Large intestine (tissue), 3 donors: ENCODE results near the gene GRID1. TPM values are rescaled to one million over a fixed set of nuclear protein-coding genes. Genes with fewer than 3 reads are reported as not detected.

Source experiments
- DNase-seq, 2 donors: peaks; one replicate each; pipeline versions ENCODE4 v3.0.0 to v3.0.0-alpha.2; 2013
- H3K27ac ChIP-seq: one replicate; pipeline ENCODE4 v1.5.1; 2013; ENCODE audit warnings: low read length
- H3K27me3 ChIP-seq: 2 replicates; pipeline ENCODE4 v1.6.1; 2013; ENCODE audit warnings: low read length; ENCODE audit not compliant: control insufficient read depth, insufficient read depth
- H3K36me3 ChIP-seq: 2 replicates; pipeline ENCODE4 v1.6.1; 2013; ENCODE audit warnings: low read length; ENCODE audit not compliant: control insufficient read depth, insufficient read depth
- H3K4me1 ChIP-seq: one replicate; pipeline ENCODE4 v1.6.1; 2013; ENCODE audit warnings: low read length; ENCODE audit not compliant: control insufficient read depth, insufficient read depth
- H3K4me3 ChIP-seq: one replicate; pipeline ENCODE4 v1.5.1; 2013; ENCODE audit warnings: low read length
- H3K9me3 ChIP-seq: one replicate; pipeline ENCODE4 v1.6.1; 2013; ENCODE audit warnings: mild to moderate bottlenecking, low read depth, low read length, moderate library complexity; ENCODE audit not compliant: control insufficient read depth
- WGBS: methylation state at CpG from one replicate; pipeline ENCODE4 v1.1.5; 2013; ENCODE audit warnings: low lambda C conversion rate; ENCODE audit not compliant: insufficient coverage; 5-methylcytosine and 5-hydroxymethylcytosine counted together
- polyA plus RNA-seq: library from polyadenylated mRNA; unstranded; fragments of 120-200 nt; gene quantifications from one replicate; pipeline ENCODE4 v1.2.1, GENCODE V29; 2013

Gene GRID1
- polyA plus RNA-seq, 1 donor, result 1.7 TPM

DNA sequence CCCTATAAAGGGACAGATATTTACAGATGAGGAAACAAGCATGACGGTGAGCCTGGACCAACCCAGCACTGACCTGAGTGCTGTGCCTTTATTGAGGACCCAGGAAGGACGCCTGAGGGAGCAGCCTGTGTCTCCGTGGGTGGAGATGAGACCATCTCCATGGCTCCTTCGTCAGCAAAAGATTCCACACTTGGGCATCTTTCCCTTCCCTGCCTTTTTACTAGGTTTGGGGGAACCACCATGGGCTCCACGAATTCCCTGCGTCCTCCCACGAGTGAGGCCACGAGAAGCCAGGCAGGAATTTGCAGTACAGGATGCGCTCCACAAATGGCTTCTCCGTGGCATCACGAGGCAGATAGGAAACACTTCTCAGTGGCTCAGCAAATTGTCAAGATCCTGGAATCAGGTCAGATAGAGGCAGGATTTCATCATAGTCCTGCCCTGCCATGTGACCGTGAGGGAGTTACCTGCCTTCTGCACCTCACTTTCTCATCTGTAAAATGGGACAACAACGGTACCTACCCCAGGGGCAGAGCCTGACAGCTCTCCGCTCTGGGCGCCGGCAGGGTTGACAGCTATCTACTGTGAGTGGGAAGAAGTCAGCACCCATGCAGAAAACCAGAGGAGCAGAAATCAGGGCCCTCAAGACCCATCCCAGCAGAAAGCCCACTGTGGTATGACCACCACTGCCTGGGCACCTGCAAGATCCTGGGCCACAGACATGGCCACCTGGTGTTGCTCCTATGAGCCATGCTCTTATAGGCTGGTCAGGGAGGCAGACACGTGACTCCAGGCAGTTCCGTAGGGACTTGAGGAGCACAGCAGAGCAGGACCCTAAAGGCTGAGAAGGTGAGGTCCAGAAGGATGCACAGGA, 80.1 kb downstream of the GRID1 start:
- DNase-seq, result no peak
- no peaks in the 10 kb centered on the region for H3K9me3 ChIP-seq
- H3K27ac ChIP-seq, result no peak overlapping the region
- no peaks in the 10 kb centered on the region for H3K27me3 ChIP-seq
- no peak overlapping the region for H3K4me3 ChIP-seq
- no peaks in the 10 kb centered on the region for H3K4me1 ChIP-seq
- WGBS, result no CpG with 5 or more reads among the region's 18 CpGs
- no peaks in the 10 kb centered on the region for H3K36me3 ChIP-seq

DNA sequence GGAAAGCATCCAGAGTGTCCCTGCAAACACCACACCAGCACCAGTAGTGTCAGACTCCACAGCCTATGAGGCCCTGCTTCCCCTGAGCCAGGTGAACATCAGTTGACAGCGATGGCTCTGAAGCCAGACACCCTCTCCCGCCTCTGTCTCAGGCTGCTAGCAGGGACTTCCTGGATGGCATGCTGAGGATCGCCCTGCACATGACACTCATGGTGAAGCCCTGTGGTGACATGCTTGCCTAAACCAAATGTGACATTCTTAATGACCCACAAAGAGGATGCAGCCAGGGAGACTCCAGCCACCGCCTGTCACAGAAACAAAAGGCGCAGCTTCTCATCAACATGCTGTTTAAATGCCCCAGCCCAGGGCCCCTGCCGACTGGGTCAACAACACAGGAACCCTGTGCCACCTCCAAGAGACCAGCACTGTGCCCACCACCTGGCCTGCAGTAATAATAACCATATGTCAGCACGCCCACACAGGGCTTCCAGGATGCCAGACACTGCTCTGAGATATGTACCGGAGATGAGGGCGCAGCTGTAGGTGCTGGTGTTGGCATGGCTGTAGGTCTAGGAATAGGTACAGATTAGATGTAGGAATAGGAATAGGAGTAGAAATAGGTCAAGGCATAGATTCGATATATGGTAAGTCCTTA, 81.3 kb downstream of the GRID1 start:
- Histone ChIP-seq H3K4me1 (no peaks in the 10 kb centered on the region), H3K36me3 (no peaks in the 10 kb centered on the region), H3K27ac (no peak overlapping the region), H3K4me3 (no peak overlapping the region), H3K27me3 (no peaks in the 10 kb centered on the region), H3K9me3 (no peaks in the 10 kb centered on the region)
- DNase-seq, result no peak
- WGBS, result no CpG with 5 or more reads among the region's 10 CpGs

DNA sequence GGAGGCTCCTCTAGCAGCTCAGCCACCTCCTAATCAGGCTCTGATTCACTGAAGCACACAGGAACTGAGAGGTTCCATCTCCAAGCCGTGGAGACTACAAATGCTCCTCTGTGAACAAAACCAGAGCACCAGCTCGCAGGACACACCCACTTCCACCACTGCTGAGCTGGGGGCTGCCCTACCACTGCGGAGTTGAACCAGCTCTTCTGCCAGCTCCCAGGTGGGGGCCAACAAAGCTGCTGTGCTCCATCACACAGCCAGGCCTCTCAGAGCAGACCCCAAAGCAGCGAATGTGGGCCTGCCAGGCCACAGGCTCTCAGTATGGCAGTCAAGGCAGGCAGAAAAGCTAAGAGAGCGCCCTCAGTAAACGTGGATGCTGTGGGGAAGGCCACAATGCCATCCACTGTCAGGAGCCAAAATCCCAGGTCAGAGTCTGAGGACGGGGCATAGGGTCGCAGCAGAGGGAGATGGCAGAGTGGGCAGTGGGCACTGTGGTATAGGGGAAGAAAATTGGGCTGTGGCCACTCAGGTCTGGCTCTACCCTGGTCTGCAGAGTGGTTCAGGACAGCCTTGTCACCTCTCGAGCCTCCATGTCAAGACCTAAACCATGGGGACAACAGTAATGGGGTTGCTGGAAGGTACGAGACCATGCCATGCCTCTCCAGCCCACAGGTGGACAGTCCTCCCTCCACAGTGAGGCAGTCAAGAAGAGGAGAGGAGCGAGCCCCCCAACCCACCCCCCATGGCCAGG, 82.1 kb downstream of the GRID1 start:
- Histone ChIP-seq H3K36me3 (no peaks in the 10 kb centered on the region), H3K9me3 (no peaks in the 10 kb centered on the region), H3K4me3 (no peak overlapping the region), H3K27me3 (no peaks in the 10 kb centered on the region), H3K4me1 (no peaks in the 10 kb centered on the region), H3K27ac (no peak overlapping the region)
- no peak for DNase-seq
- no CpG with 5 or more reads among the region's 11 CpGs for WGBS

DNA sequence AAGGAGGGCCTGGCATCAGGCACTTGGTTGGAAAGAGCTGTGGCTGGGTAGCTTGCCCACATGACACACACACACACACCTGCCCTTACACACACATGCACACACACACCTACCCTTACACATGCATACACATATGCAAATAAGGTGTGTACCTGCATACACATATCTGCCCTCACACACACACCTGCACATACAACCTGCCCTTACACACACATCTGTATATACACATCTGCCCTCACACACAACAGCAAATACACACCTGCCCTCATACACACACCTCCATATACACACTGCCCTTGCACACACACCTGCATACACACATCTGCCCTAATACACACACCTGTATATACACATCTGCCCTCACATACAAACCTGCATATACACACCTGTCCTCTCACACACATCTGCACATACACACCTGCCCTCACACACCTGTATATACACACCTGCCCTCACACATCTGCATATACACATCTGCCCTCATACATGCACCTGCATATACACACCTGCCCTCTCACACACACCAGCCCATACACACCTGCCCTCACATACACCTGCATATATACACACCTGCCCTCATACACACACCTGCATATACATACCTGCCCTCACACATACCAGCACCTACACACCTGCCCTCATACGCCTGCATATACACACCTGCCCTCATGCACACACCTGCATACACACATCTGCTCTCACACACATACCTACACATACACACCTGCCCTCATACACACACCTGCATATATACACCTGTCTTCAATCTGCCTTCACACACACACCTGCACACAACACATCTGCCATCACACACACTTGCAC, 82.9 kb downstream of the GRID1 start:
- DNase-seq, result no peak
- Histone ChIP-seq H3K9me3 (no peaks in the 10 kb centered on the region), H3K4me3 (no peak overlapping the region), H3K27me3 (no peaks in the 10 kb centered on the region), H3K27ac (no peak overlapping the region), H3K4me1 (no peaks in the 10 kb centered on the region), H3K36me3 (no peaks in the 10 kb centered on the region)
- no CpG with 5 or more reads among the region's 1 CpG for WGBS

DNA sequence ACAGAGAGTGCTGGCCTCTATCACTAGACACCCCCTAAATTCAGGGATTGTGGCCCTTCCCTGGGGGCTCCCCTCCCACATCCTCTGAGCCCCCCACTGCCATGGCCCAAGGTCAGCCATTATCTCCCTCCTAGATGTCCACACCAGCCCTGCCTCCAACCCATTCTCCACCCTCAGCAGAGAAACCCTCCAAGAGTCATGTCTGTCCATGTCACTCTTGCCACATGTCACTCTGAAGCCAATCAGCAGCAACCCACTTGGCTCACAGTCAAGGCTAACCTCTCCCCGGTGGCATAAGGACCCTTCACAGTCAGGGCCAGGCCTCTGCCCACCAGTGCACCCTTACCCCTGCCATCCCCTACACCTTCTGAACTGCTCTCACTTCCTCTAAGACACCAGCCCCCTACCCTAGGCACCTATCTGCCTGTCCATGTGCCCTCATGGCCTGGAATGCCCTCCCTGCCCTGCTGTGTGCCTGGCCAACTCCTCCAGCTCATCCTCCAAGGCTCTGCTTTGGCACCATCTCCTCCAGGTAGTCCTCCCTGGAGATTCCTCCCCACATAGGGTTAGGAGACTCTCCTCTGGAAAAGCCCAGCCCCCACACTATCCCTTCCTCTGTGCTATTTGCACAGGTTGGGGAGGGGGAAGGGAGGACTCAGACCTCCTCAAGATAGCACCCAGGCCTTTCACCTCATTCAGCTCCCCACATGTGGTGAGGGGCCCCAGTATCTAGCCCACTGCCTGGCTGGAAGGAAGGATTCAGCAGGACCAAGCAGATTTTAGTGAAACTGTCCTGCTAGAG, 83.7 kb downstream of the GRID1 start:
- H3K36me3 ChIP-seq, result no peaks in the 10 kb centered on the region
- no peaks in the 10 kb centered on the region for H3K9me3 ChIP-seq
- H3K4me3 ChIP-seq, result no peak overlapping the region
- no peak overlapping the region for H3K27ac ChIP-seq
- WGBS, result no CpG with 5 or more reads among the region's 1 CpG
- no peaks in the 10 kb centered on the region for H3K27me3 ChIP-seq
- no peaks in the 10 kb centered on the region for H3K4me1 ChIP-seq
- DNase-seq, result no peak

DNA sequence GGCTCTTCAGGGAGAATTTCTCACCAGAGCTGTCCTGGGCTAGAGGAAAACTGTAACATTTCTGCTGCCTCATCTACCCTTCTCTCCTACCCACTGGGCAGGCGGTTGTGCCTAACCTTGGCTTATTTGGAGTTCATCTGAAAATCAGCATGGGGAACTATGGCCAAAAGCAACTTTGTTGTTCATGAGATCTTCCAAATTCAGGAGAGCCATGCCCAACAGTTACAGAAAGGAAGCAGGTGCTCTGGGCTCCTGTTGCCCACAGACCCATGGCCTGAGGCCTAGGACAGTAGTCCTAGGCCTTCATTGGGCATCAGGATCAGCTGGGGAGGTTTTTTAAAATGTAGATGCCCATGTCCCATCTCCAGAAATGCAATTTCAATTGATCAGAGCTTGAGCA, 85.2 kb downstream of the GRID1 start:
- no peak for DNase-seq
- Histone ChIP-seq H3K4me1 (no peaks in the 10 kb centered on the region), H3K4me3 (no peak overlapping the region), H3K27me3 (no peaks in the 10 kb centered on the region), H3K27ac (no peak overlapping the region), H3K9me3 (no peaks in the 10 kb centered on the region), H3K36me3 (no peaks in the 10 kb centered on the region)
- WGBS, result no CpG with 5 or more reads among the region's 1 CpG

DNA sequence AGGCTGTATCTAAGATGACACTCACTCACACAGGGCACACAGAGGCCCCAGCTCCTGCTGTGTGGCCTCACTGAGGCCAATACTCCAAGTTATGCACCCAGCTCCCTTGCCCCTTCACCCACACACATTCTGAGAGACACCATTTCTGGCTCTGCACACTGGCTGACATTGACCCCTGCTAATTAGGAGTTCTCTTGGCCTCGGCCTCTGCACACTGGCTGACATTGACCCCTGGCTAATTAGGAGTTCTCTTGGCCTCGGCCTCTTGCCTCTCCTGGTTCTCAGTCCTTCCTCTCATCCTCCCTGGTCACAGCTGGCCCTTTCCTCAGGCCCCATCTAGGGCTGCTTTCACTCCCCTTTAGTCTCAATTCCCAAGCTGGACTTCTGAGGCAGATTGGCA, 97.3 kb downstream of the GRID1 start:
- Histone ChIP-seq H3K9me3 (no peaks in the 10 kb centered on the region), H3K27me3 (no peaks in the 10 kb centered on the region), H3K4me3 (no peak overlapping the region), H3K27ac (no peak overlapping the region), H3K36me3 (no peaks in the 10 kb centered on the region), H3K4me1 (no peaks in the 10 kb centered on the region)
- WGBS, result no CpG with 5 or more reads among the region's 2 CpGs
- DNase-seq, result no peak

DNA sequence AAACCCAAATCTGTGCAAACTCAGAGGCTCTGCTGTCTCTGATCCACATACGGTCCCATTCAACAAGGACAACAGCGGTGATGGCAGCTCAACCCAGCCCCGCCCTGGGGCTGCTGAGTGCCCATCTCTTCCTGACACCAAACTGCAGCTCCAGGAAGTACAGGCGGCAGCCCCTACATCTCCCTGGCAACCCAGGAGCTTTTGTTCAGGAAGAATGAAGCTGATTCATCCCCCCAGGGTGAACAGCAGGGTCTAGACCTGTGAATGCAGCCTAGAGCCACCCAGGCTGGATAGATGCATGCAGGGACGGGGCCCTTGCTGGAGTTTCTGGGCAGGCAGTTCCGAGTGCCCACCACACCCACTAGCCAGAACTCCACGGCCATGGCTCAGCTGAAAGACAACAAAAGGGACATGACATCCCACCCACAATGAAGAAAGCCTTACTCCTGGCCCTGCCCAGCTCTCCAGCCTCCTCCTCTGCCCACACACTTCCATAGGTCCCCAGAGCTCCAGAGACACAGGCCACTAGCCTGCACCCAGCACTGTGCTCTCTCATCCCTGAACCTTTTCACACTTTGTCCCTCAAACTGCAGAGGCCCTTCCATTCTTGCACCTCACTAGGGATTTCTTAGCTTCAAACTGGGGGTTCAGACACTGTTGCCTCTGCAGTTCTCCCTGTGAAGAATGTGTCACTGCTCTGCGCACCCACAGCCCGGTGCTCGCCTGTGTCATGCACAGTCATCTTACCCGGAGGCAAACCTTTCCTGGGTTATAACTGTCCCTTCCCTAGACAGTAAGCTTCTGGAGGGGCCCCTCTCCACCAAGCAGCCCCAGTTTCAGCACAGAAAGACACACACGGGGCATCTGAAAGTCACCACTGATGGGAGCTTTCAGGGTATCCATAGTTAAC, 99.1 kb downstream of the GRID1 start:
- no peak overlapping the region for H3K4me3 ChIP-seq
- H3K27ac ChIP-seq, result no peak overlapping the region
- H3K27me3 ChIP-seq, result peaks cover 17% of the 10 kb centered on the region
- H3K9me3 ChIP-seq, result no peaks in the 10 kb centered on the region
- H3K36me3 ChIP-seq, result no peaks in the 10 kb centered on the region
- DNase-seq, result no peak
- H3K4me1 ChIP-seq, result no peaks in the 10 kb centered on the region
- no CpG with 5 or more reads among the region's 12 CpGs for WGBS
